Measurements from ENCODE around the gene C1orf21. TPM values are rescaled to one million over a fixed set of nuclear protein-coding genes. Genes with fewer than 3 reads are reported as not detected.

C1orf21 gene
- total RNA-seq, 1 donor from 2014 or later = 2.6 TPM

DNA sequence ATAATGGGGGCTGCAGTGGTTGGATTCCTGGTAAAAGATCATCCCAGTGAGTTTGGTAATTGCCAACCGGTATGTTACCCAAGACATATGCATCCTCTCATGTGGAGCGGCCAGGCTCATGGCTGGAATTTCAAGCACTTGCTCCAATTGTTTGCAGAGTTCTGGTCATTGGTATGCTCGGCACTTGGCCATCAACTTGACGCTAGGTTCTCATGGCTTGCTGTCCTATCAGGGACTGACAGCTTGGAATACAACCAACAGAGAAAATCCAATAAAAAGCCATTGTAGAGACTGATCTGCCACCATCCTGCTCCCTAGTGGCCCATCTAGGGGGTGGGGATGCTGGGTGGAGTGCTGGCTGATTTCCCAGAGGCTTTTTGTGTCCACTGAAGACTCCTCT, 247.0 kb downstream of the C1orf21 start:
- Histone ChIP-seq H3K36me3 (ENCODE audit: control insufficient read depth, insufficient read depth, low read length) (no peaks in the 10 kb centered on the region), H3K4me3 (ENCODE audit: low read depth, low read length) (no peak overlapping the region), H3K27me3 (ENCODE audit: control insufficient read depth, insufficient read depth, low read length) (no peaks in the 10 kb centered on the region)
- TF ChIP-seq, protein P1, sequence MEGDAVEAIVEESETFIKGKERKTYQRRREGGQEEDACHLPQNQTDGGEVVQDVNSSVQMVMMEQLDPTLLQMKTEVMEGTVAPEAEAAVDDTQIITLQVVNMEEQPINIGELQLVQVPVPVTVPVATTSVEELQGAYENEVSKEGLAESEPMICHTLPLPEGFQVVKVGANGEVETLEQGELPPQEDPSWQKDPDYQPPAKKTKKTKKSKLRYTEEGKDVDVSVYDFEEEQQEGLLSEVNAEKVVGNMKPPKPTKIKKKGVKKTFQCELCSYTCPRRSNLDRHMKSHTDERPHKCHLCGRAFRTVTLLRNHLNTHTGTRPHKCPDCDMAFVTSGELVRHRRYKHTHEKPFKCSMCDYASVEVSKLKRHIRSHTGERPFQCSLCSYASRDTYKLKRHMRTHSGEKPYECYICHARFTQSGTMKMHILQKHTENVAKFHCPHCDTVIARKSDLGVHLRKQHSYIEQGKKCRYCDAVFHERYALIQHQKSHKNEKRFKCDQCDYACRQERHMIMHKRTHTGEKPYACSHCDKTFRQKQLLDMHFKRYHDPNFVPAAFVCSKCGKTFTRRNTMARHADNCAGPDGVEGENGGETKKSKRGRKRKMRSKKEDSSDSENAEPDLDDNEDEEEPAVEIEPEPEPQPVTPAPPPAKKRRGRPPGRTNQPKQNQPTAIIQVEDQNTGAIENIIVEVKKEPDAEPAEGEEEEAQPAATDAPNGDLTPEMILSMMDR (IDR thresholded peaks at IDR 0.05; ENCODE audit: insufficient read depth, low read length, poor library complexity, severe bottlenecking) = no peak
- no peak for DNase-seq (ENCODE audit: low read depth)

DNA sequence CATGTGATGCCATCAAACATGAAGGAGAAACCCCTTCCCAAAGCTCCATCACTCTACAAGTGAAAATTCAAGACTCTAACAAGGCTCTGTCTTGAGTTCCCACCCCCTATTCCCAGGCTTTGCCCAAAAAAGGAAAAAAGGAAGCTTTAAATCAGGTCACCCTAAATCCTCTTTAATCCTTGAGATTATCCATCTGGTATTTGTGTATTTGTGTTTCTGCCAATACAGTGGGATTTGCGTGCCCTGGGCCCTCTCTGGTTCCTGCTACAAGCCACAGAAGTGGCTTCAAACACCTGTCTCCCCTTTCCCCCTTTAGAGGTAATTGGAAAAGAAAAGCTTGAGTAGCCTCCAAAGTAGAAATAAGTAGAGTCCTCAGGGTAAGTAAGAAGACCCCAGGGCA, 247.5 kb downstream of the C1orf21 start:
- H3K36me3 ChIP-seq (ENCODE audit: control insufficient read depth, insufficient read depth, low read length) = no peaks in the 10 kb centered on the region
- TF ChIP-seq, protein P1 (IDR thresholded peaks at IDR 0.05; ENCODE audit: insufficient read depth, low read length, poor library complexity, severe bottlenecking) = no peak
- H3K4me3 ChIP-seq (ENCODE audit: low read depth, low read length) = no peak overlapping the region
- no peaks in the 10 kb centered on the region for H3K27me3 ChIP-seq (ENCODE audit: control insufficient read depth, insufficient read depth, low read length)
- no peak for DNase-seq (ENCODE audit: low read depth)

DNA sequence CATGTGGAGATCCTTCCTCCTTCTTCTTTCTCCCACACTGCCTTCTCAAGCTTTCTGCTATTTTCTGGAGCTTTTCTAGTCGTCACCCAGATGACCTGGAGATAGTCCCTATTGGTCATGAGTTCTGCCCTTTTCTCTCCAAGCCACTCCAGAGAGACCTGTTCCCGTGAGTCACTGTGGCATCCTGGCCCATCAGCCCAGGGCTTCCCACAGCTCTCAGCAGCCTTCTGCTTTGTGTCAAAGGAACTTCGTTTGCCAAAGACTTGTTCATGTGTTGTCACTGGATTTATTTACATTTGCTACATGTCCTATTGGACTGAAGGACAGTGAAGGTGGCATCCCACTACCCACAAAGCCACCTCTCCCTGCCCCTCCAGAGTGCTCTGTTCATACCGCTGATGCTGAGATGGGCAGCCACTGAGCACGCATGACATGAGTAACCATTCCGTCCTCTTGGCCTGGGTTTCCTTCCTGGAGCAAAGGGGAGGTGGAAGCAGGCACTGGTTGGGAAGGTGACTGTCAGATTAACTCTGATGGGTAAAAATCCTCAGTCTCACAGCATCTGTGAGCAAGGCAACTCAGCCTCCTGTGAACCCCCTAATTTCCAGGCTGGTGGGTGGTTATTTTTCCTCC, 248.6 kb downstream of the C1orf21 start:
- DNase-seq (ENCODE audit: low read depth) = no peak

DNA sequence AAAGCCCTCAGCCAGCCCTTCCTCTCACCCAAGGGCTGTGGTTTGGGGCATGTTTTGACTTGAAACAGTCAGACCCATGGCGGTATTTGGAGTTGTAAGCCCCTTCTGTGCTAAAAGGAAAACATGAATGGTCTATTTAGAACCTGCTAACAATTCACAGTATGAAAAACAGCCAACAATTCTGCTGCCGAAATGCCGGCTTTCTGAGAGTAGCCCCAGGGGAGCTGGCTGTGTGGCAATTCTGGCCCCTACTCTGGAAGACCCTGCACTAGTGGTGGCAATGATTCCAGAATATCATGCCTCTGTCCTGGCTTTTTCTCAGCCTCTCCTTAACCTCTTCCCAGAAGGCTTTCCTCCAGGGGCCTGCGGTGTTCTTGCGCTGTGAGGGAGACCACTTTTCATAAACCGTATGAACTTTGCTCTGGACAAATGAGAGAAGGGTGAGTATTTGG, 249.2 kb downstream of the C1orf21 start:
- Histone ChIP-seq H3K27me3 (ENCODE audit: control insufficient read depth, insufficient read depth, low read length) (no peaks in the 10 kb centered on the region), H3K4me3 (ENCODE audit: low read depth, low read length) (no peak overlapping the region), H3K36me3 (ENCODE audit: control insufficient read depth, insufficient read depth, low read length) (no peaks in the 10 kb centered on the region)
- no peak for DNase-seq (ENCODE audit: low read depth)
- TF ChIP-seq, protein P1 (IDR thresholded peaks at IDR 0.05; ENCODE audit: insufficient read depth, low read length, poor library complexity, severe bottlenecking) = no peak

More for the DNA sequence above, 248.6 kb downstream of the C1orf21 start:
- H3K36me3 ChIP-seq (ENCODE audit: control insufficient read depth, insufficient read depth, low read length) = no peaks in the 10 kb centered on the region
- no peak overlapping the region for H3K4me3 ChIP-seq (ENCODE audit: low read depth, low read length)
- H3K27me3 ChIP-seq (ENCODE audit: control insufficient read depth, insufficient read depth, low read length) = no peaks in the 10 kb centered on the region
- TF ChIP-seq, protein P1 (IDR thresholded peaks at IDR 0.05; ENCODE audit: insufficient read depth, low read length, poor library complexity, severe bottlenecking) = no peak

DNA sequence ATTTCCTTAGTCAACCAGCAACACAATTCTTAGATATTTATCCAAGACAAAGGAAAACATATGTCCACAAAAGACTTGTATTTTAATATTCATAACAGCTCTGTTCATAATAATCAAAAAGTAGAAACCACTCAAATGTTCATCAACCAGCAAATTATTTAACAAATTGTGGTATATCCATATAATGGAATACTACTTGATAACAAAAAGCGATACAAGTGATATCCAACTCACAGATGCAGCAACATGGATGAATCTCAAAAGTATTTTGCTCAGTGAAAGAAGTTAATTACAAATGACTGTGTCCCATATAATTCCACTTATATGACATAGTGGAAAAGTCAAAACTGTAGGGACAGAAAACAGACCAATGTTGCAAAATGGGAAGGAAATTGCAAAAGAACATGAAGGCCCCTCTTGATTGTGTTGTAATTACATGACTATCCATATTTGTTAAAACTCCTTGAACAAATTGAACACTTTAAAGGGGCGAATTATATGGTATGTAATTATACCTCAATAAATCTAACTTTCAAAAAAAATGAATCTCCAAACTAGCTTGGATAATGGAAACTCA, 250.9 kb downstream of the C1orf21 start:
- no peak for DNase-seq (ENCODE audit: low read depth)
- TF ChIP-seq, protein P1 (IDR thresholded peaks at IDR 0.05; ENCODE audit: insufficient read depth, low read length, poor library complexity, severe bottlenecking) = no peak
- H3K4me3 ChIP-seq (ENCODE audit: low read depth, low read length) = no peak overlapping the region
- no peaks in the 10 kb centered on the region for H3K36me3 ChIP-seq (ENCODE audit: control insufficient read depth, insufficient read depth, low read length)
- H3K27me3 ChIP-seq (ENCODE audit: control insufficient read depth, insufficient read depth, low read length) = no peaks in the 10 kb centered on the region

DNA sequence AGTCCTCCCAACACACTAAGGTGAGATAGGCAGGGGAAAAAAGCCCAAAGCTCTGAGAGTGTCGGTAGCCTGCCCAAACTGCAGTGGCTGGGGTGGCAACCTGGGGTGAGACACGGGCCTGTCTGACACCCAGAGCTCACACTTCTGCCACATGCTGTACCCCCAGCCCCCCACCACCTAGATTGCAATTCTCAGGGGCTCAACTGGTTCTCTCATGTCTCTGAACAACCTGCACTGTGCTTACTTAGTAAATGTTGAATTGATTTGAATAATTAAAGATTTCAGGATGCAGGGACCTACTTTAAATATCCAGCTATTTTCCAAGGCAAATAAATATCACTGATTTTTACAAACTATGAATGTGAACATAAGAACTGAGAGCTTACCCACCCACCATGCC, 252.4 kb downstream of the C1orf21 start:
- no peaks in the 10 kb centered on the region for H3K27me3 ChIP-seq (ENCODE audit: control insufficient read depth, insufficient read depth, low read length)
- no peak for DNase-seq (ENCODE audit: low read depth)
- H3K36me3 ChIP-seq (ENCODE audit: control insufficient read depth, insufficient read depth, low read length) = no peaks in the 10 kb centered on the region
- H3K4me3 ChIP-seq (ENCODE audit: low read depth, low read length) = no peak overlapping the region
- TF ChIP-seq, protein P1 (IDR thresholded peaks at IDR 0.05; ENCODE audit: insufficient read depth, low read length, poor library complexity, severe bottlenecking) = no peak
